HG03045 (cell line): ENCODE measurements around the gene ABCB11.

ENCODE experiments used
- ATAC-seq: cut with Tn5 transposase; IDR thresholded peaks from one replicate; pipeline ENCODE4 v1.9.1; 2021; ENCODE audit warnings: mild to moderate bottlenecking, moderate library complexity; ENCODE audit not compliant: unreplicated experiment

The ABCB11 gene

DNA sequence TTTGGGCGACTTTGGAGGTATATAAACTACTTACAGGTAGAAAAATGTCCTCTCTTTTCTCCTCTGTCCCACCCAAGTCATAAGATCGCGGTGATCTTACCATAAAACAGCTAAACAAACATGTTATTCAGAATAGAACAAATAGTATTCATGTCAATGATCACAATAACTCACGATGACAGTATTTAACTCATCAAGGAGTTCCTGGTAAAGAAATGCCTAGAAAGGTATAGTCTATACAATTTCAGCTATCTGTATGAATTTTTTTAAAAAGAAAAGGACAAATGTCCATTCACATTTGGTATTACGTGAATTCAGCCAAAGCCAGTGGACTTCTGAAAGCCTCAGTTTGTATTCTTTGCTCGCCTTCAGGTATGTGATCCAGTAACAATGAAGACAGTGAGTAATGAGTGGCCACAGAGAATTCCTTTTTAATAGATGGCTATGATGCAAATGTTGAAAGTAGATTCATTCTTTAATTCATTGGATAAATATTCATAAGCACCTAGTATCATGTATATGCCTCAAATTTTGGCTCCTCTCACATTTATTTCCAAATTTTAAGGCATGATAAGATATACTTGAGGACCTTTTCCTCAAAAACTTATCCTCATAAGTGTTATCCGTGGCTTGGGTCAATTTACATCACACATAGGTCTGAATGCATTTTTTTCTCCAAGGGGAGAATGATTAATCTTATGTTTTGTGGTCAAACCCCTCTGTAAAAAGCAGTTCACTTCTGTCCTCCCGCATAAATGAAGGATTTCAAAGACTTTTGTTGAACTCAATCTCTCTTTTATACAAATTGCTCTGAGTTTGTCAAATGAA, 20.3 kb downstream of the ABCB11 start:
- no peak for ATAC-seq

DNA sequence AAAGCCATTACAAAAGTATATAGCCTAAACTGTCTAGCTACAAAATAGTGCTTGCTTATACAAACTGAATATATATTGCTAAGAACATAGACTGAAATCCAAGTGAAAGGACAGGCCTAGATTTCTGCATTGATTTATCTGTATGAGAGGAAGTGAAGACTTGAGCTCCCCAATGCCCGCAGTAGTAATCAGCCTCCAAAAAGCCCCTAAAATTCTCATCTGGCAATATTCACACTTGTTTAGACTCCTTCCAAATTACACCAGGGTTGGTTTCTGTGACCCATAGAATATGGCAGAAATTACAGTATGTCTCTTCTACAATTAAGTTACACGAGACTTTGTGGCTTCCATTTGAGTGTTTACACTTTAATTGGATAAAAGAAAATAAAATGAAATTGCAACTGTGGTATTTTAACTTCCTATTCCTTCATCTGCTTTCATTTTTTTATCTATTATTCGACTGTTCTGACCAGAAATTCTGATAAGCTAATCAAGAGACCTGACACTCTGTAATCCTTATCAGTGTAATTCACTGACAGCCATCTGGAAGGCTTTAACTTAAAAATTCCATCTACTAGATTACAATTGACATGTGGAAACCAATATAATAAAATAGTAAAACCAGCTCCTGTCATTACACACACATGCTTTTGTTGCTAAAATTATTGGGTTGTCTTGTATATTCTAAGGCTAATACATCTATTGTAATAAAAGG, 21.1 kb downstream of the ABCB11 start:
- no peak for ATAC-seq

DNA sequence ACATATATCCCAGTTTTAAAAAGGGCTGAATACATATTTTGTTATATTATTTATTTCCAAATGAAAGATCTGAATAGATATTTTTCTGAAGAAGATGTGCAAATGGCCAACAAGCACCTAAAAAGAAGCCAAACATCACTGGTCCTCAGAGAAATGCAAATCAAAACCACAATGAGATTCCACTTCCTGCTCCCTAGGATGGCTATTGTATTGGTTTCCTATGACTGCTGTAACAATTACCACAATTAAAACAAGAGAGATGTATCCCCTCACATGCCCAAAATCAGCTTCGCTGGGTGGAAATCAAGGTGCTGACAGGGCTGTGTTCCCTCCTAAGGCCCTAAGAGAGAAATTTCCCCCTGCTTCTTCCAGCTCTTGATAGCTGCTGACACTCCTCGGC, 23.2 kb downstream of the ABCB11 start:
- ATAC-seq, result no peak

DNA sequence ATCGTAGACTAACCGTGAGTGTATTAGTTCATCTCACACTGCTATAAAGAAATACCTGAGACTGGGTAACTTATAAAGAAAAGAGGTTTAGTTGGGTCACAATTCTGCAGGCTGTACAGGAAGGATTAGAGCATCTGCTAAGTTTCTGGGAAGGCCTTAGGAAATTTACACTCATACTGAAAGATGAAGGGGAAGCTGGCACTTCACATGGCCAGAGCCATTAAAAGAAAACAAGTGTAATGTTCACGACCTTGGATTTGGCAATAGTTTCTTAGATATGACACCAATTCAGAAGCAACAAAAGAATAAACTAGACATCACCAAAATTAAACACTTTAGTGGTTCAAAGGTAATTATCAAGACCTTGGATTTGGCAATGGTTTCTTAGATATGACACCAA, 23.8 kb downstream of the ABCB11 start:
- ATAC-seq, result no peak

DNA sequence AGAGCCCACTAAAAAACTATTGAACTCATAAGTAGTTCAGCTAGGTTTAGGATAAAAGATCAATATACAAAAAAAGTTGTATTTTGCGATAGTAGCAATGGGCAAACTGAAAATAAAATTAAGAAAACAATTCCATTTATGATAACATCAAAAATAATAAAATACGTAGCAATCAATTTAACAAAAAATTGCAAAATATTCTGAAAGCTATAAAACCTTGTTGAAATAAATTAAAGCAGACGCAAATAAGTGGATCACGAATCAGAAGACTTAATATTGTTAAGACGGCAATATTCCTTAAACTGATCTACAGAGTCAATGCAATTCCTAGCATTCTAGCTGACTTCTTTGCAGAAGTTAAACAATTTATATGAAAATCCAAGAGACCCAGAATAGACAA, 24.5 kb downstream of the ABCB11 start:
- no peak for ATAC-seq

DNA sequence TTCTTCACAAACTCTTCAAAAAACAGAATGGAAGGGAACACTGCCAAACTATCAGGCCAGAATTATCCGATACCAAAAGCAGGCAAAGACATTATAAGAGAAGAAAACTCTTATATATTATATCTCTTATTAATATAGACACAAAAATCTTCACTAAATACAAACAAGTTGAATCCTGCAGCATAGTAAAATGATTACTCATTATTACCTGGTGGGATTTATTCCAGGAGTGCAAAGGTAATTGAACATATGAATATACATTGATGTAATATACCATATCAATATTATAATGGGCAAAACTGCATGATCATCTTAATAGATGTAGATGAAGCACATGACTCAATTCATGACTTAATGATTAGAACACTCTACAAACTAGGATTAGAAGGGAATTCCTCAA, 25.1 kb downstream of the ABCB11 start:
- ATAC-seq, result no peak

DNA sequence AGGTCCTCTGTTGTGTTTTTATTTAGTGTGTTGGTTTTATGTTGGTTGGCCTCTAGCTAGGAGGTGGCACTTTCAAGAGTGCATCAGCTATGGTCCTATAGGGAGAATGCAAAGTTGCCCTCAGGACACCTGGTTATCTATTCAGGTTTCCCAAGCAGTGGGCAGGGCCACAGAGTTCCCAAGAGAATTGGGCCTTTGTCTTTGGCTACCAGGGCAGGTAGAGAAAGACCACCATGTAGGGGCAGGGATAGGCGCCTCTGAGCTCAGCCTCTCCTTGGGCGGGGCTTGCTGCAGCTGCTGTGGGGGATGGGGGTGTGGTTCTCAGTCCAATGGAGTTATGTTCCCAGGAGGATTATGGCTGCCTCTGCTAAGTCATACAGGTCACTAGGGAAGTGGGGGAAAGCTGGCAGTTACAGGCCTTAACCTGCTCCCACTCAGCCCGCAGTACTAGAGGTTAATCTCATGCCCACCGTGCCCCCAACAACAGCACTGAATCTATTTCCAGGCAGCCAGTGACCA, 26.0 kb downstream of the ABCB11 start:
- ATAC-seq, result no peak

DNA sequence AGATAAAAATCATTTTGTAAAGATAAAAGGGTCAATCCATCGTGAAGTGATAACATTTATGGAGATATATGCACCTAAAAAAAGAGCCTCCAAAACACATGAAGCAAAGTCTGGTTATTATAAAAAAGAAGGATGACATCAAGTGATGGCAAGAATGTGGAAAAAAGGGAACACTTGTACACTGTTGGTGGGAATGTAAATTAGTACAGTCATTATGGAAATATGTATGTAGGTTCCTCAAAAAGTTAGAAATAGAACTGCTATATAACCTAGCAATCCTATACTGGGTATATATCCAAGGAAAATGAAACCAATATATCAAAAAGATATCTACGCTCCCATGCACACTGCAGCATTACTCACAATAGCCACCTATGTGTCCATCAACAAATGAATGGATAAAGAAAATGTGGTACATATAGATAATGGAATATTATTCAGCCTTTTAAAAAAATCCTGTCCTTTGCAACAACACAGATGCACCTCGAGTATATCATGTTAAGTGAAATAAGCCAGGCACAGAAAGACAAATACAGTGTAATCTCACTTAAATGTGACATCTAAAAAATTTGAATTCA, 28.9 kb downstream of the ABCB11 start:
- no peak for ATAC-seq

DNA sequence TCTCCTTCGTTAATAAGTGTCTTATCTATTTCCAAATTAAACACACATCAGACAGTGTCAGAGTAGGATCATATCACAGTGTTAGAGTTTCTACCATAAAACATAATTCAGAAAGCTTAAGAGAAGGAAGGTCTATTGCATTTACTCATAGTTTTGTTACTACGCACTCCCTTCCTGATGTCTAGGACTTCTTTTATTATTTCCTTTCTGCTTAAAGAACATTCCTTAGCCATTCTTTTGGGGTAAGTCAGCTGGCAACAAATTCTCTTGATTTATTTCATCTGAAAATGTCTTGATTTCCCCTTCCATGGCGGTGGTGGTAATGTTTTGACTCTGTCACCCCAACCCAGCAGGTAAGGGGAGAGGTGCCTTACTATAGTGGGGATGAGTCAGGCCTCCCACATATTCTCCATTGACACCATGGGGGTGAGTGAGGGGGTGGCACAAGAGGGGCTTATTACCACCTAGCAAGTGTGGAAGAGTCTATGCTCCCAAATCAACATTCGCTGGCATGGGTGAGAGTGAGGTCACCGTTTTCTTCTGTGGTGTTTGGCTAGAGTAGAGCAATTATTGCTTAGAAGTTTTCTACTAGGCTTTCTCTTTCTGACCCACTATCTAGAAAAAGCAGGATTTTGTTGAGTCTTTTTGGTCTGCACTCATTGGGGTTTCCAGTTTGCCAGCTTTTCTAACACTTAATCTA, 29.9 kb downstream of the ABCB11 start:
- ATAC-seq, result no peak

DNA sequence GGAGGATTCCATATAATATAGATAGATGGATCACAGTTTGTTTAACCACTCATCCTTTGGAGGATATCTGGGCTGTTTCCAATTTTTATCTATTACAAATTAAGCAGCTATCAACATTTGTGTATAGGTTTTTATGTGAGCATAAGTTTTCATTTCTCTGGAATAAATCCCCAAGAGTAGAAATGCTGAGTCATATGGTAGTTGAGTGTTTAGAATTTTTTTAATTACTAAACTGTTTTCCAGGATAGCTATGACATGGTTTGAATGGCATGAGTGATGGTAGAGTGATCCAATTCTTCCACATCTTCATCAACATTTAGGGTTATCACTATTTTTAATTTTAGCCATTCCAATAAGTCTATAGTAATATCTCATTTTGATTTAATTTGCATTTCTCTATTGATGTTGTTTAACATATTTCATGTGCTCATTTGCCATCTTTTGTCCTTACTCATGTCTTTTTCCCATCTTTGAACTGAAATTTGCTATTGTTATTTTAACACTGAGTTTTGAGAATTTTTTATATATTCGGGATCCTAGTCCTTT, 31.4 kb downstream of the ABCB11 start:
- ATAC-seq, result no peak

DNA sequence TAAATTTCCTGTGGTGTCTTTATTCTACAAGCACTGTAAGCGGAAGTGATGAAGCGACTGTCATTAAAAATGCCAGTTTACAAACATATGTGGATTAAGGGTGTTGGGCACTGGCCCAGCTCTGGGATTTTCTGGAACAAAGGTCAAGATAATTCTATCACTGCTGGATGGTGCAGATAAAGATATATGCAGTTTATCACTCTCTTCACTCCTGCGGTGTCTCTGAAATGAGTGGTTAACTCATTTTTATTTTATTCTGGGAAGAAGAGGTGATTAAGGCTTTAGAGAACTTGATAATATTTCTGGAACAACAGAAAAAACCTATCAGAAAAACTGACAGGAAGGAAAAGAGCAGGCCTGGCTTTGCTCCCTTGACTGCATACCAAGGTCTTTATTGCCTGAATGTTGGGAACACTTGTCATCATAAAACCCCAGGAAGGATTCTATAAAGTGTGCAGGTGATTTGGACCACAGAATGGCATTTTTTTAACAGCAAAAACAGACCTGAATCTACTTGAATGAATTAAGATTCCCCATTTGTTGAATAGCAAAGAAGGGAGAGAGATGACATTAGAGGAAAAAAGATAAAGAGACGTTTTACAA, 32.4 kb downstream of the ABCB11 start:
- no peak for ATAC-seq

DNA sequence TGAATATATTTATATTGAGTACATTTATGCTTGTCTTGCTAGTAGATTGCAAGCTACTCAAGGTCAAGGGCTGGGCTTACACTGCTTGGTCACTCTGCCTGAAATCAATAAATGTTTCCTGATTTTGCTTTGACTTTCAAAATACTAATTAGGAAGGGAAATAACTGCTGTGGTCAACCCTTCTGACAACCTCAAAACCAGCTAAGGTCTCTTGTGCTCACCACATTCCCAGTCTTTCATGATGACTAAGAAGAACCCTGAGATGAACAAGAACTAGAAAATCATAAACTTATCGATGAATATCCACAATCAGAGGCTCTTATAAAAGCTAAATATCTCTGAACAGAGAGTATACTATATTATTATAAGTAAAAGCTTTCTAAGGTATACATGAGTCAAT, 33.3 kb downstream of the ABCB11 start:
- no peak for ATAC-seq

DNA sequence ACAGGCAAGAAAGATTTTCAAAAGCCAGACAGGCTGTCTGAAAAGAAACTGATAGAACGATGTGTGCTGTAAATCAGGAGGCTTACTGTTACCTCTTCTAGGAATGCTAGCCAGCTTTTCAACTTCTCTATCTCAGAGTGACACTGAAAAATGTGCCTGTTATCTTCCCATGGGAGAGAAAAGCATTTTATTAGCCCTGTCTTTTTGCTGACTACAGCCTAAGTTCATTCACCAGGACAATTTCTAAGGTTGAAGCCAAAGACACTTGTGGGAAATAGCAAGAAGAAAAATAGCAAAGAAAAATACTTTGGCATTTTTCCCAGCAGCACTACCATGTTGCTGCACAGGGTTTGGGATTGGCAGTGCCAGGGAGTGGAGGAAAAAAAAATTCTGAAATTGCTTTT, 34.0 kb downstream of the ABCB11 start:
- no peak for ATAC-seq

DNA sequence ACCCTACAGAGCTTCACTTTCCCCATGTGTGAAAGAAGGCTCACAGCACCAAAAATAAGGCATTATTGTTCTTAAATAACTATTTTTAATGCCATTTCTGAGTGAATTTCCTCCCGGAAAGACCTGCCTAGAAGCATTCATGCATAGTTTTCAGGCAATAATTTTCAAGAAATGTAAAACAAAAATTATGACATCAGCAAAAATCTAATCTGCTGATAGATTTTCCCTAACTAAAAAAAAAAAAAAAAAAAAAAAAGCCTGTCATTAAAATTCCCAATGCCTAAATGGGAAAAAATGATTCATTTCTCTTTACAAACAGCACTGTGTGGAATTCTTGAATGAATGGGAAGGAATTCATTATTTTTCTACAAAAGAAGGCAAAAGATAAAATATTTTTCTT, 35.4 kb downstream of the ABCB11 start:
- ATAC-seq, result no peak

DNA sequence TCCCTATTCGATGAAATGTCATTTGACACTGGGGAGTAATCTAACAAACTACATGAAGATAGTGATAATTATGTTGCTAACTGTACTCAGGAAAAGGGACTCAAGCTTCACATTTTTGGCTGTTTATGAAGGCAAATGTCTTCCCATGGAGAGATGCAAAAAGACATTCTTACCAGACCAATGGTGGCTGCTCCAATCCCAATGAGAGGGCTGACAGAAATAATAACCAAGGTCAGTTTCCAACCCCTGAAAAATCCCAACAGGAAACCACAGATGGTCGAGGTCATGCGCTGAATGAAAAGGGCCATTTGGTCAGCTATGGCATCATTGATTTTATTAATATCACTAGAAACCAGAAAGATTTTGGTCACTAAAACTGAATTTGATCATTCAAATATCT, 37.6 kb downstream of the ABCB11 start:
- no peak for ATAC-seq

DNA sequence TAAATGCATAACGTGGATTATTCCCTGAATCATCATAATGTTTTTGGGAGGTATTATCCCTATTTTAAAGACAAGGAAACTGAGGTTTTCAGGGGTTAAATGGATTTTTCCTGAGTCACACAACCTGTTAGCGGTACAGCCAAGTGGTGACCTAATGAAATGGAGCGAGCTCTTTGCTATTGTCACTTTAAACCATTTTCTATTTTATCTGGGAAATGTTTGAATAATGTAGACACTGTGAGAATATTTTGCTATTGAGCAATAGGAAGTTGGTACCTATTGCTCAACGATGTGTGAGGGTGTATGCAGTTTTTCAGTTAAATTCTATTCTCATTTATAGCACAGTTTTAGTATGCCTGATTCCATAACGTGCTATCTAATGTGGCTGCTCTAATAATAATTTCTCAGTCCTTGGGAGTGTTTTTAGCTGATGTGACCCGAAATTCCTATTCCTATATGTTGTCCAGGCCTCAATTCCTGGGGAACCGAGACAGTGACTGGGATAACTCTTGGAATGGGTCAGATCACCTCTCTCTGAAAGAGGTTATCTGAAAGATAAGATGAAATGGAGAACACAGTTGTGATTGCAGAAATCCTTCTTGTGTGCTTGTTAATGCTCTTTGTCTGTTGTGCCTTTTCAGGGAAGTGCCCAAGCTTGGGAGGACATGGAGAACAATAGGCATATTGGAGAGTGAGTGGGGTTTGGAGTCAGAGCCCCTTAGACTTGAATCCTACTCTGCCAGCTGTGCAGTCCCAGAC, 38.4 kb downstream of the ABCB11 start:
- no peak for ATAC-seq

DNA sequence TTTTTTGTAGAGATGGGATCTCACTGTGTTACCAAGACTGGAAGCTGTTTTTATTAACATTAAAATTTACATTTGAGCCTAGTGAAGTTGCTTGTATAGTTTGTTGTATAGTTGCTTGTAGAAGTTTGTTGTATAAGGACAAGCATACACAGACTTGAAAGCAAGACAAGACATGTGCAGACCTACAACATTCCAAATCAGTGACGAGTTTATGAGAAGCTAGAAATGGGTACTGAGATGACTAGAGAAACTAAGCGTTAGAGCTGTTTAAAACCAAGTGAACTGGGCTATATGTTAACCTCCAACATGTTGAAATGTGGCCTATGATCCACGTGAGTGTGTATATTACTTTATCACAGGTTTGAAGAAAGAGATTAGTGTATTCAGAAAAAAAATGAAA, 39.1 kb downstream of the ABCB11 start:
- no peak for ATAC-seq

DNA sequence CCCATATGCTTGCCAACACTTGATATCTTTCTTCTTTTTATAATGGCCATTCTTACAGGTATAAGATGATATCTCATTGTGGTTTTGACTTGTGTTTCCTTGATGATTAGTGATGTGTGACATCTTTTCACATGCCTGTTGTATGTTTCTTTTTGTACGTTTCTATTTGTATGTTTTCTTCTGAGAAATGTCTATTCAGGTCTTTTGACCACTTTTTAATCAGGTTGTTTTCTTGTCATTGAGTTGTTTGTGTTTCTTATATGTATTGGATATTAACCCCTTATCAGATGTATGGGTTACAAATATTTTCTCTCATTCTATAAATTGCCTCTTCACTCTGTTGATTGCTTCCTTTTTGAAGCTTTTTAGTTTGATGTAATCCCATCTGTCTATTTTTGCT, 42.4 kb downstream of the ABCB11 start:
- ATAC-seq, result no peak

DNA sequence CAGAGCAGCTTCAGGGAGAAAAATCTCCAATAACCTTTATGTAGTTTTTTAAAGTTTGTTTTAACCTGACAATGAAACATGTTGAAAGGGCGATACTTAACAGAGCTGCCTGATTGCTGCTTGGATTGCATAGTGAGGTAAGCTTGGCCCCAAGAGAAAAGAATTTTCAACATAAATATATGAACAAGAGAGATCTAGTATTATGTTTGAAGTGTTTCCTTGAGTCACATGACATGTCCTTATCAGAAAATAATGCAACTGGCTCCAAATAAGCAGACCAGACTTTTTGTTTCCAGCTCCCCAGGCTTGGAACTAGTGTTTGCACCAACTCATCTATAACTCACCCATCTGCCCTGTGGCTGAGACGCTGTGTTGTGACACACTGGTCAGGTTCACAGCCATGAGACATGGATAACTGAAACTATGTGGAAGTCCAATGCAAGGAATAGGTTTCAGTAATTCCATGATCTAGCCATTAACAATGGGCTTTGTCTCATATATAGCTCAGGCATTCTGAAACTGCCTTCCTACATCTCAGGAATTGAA, 44.7 kb downstream of the ABCB11 start:
- no peak for ATAC-seq

DNA sequence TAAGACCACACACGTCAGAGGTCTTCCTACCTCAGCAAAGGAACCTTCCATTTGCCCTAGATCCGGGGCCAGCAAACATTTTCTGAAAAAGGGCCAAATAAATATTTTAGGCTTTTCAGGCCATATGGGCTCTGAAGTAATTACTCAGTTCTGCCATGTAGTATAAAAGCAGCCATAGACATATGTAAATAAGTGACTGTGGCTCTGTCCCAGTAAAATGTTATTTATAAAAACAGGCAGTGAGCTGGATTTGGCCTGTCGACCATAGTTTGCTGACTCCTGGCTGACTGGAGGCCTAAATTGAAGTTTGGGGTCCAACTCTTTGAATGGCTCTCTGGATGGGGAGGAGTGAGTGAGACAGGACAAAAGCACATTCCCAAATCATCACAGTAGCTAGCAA, 49.5 kb downstream of the ABCB11 start:
- no peak for ATAC-seq
